C4-2B (cell line): ENCODE data around the gene CLRN1.

Experiments
- ZFX ChIP-seq: fragments of 450-650 bp; IDR thresholded peaks from 2 replicates; pipeline ENCODE4 v1.6.1; 2017
- TF ChIP-seq, protein P1 (sequence below): fragments of 450-650 bp; conservative IDR thresholded peaks from 2 replicates; pipeline ENCODE4 v1.5.1; 2017; ENCODE audit warnings: mild to moderate bottlenecking

DNA sequence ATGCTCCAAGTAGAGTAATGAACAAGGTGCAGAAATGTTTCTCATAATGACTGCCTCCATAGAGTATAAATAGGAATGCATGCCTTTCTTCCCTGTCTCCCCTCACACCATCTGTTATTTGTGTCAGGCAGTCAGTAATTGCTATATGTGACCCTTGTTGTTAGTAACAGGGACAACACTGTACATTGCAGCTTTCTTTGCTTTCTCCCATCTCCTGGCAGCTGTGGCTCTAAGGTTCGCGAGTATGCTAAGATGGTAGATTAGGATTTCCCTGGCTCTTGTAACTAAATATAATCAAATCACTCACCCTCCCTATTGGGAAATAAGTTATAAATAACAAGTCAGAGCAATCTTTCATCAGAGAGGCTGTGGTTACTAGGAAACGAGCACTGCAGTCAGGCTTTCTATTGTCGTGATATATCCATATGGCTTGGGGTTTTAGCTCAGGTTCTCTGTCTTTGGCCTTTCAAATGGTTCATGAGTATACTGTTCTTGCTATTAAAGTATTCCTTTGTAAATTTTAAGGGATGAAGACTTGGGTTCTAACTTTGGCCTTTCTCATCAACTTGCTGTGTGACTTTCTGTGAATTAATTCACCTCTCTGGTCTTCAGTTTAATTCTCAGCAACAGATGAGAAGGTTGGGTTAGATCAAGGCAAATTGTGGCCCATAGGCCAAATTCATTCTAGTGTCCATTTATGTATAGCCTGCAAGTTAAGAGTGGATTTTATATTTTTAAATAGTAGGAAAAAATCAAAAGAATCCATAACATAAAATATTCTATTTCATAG lies 59.2 kb downstream of the CLRN1 start:
- TF ChIP-seq, protein P1, sequence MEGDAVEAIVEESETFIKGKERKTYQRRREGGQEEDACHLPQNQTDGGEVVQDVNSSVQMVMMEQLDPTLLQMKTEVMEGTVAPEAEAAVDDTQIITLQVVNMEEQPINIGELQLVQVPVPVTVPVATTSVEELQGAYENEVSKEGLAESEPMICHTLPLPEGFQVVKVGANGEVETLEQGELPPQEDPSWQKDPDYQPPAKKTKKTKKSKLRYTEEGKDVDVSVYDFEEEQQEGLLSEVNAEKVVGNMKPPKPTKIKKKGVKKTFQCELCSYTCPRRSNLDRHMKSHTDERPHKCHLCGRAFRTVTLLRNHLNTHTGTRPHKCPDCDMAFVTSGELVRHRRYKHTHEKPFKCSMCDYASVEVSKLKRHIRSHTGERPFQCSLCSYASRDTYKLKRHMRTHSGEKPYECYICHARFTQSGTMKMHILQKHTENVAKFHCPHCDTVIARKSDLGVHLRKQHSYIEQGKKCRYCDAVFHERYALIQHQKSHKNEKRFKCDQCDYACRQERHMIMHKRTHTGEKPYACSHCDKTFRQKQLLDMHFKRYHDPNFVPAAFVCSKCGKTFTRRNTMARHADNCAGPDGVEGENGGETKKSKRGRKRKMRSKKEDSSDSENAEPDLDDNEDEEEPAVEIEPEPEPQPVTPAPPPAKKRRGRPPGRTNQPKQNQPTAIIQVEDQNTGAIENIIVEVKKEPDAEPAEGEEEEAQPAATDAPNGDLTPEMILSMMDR = no peak
- no peak for TF ChIP-seq ZFX
